ENCODE results near the gene PQBP1. TPM values are rescaled to one million over a fixed set of nuclear protein-coding genes. Genes with fewer than 3 reads are reported as not detected.
A peak's percentile ranks its signal among the peaks of the same experiment; 100 is the strongest.

Gene PQBP1
- total and polyA plus RNA-seq, 2 donors (not counting 1 experiment from before 2014, with no cell fraction given), result 89.9 to 128 TPM

DNA sequence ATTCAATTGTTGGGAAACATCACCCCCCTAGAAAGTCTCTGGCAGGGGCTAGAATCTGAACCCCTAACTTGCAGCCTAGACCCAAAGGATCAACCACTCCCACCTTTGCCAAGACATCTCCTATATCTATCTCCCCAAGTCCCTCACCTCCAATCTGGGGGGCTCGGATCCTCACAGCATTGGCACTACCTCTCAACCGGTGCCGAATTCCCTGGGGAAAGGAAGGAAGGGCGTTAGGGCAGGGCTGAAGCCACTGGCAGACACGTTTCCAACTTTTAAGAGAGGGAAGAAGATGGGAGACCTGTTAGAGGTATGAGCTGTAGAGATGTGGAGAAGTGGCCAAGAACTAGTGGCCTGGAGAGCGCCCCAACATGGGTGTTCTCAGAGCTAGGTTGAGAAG, 2.8 kb upstream of the PQBP1 start:
- no peaks in the 10 kb centered on the region for H3K27me3 Mint-ChIP-seq
- Histone ChIP-seq H3K79me2 (ENCODE audit: control insufficient read depth, insufficient read depth, low read length) (peaks cover 22% of the 10 kb centered on the region), H3K9ac (ENCODE audit: low read length) (no peak overlapping the region), H3K4me3 (ENCODE audit: control extremely low read depth in 1 of 5, extremely low read depth in 1 of 5, insufficient read depth in 1 of 5, low read depth in 2 of 5, low read length in 4 of 5) (no peak overlapping the region), H3K4me1 (ENCODE audit: control insufficient read depth in 2 of 2, insufficient read depth in 2 of 2, low read length in 2 of 2) (peaks cover 15 to 26% of the 10 kb centered on the region in 2 donors), H3K4me2 (replicated peaks; ENCODE audit: low read depth, low read length, poor library complexity, severe bottlenecking) (no peak overlapping the region), H4K20me1 (ENCODE audit: control insufficient read depth, insufficient read depth, low read length, poor library complexity, severe bottlenecking) (no peaks in the 10 kb centered on the region), H2AFZ (ENCODE audit: insufficient read depth, low read depth, low read length, poor library complexity, severe bottlenecking) (no peak overlapping the region), H3K27ac (ENCODE audit: low read length in 2 of 2) (no peak overlapping the region), H3K9me3 (ENCODE audit: control extremely low read depth in 1 of 3, control insufficient read depth in 2 of 3, insufficient read depth in 1 of 3, low read length in 2 of 3) (no peaks in the 10 kb centered on the region), H3K36me3 (replicated peaks in 1 of 2; ENCODE audit: control extremely low read depth in 1 of 2, control insufficient read depth in 1 of 2, extremely low read depth in 1 of 2, insufficient read depth in 2 of 2, low read length in 1 of 2) (no peaks in the 10 kb centered on the region), H3K27me3 (replicated peaks in 1 of 4; ENCODE audit: control extremely low read depth in 1 of 4, control insufficient read depth in 3 of 4, insufficient read depth in 4 of 4, low read length in 3 of 4) (no peaks in the 10 kb centered on the region)
- 100% methylated on average over 1 of the region's 6 CpGs for WGBS (ENCODE audit: insufficient coverage)
- H3K9me3 Mint-ChIP-seq (ENCODE audit: insufficient read depth), result no peaks in the 10 kb centered on the region
- ChIA-PET POLR2A (no interaction called here), CTCF (interaction anchor here (0.7 to 4.6 kb wide), 3 partner anchors 43 to 52 kb away, joined by 3 to 30 read pairs (median 4); no protein-coding TSS in a partner anchor)
- ATAC-seq (ENCODE audit: low read depth) (no peak), DNase-seq (no peak)
- peaks cover 34% of the 10 kb centered on the region for H3K4me1 Mint-ChIP-seq
- H3K27ac Mint-ChIP-seq, result peak overlapping the region; percentile 17
- intact Hi-C loops (cut with micrococcal nuclease), result loop anchor here (5.0 to 10.0 kb wide), 4 partner anchors 198 to 1060 kb away; partner anchors contain the start of genes SUV39H1 and ZNF81
- H3K4me3 Mint-ChIP-seq, result peak overlapping the region; percentile 54
- TF ChIP-seq, protein P1, sequence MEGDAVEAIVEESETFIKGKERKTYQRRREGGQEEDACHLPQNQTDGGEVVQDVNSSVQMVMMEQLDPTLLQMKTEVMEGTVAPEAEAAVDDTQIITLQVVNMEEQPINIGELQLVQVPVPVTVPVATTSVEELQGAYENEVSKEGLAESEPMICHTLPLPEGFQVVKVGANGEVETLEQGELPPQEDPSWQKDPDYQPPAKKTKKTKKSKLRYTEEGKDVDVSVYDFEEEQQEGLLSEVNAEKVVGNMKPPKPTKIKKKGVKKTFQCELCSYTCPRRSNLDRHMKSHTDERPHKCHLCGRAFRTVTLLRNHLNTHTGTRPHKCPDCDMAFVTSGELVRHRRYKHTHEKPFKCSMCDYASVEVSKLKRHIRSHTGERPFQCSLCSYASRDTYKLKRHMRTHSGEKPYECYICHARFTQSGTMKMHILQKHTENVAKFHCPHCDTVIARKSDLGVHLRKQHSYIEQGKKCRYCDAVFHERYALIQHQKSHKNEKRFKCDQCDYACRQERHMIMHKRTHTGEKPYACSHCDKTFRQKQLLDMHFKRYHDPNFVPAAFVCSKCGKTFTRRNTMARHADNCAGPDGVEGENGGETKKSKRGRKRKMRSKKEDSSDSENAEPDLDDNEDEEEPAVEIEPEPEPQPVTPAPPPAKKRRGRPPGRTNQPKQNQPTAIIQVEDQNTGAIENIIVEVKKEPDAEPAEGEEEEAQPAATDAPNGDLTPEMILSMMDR (IDR thresholded peaks at IDR 0.05), result no peak
- TF ChIP-seq EZH2 (IDR thresholded peaks at IDR 0.05; ENCODE audit: borderline replicate concordance, insufficient read depth, low read depth, low read length, poor library complexity, severe bottlenecking), result no peak

DNA sequence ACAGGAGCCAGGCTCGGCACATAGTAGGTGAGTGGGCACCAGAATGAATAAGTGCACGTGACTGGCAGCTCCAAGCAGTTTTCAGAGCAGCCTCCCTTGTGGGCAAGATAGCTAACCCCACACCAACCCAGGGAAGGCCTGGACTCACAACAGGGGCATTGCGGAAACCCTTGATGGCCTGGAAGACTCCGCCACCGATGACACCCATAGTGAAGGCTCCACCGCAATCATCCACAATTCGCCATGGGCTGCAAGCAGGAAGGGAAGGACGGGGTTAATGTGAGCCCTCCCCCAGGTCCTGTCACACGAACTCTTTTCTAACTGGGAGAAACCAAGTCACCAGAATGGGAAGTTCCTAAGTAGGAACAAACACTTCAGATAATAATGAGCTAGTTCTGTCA, 1.1 kb upstream of the PQBP1 start:
- ATAC-seq (ENCODE audit: low read depth), result no peak
- POLR2A ChIA-PET, result interaction anchor here (0.7 kb wide), 1 partner anchor 44 kb away, joined by 3 read pairs; no protein-coding TSS in a partner anchor
- Histone ChIP-seq H3K27ac (ENCODE audit: low read length in 2 of 2) (peak overlapping the region; percentile 93 to 94), H3K27me3 (replicated peaks in 1 of 4; ENCODE audit: control extremely low read depth in 1 of 4, control insufficient read depth in 3 of 4, insufficient read depth in 4 of 4, low read length in 3 of 4) (no peaks in the 10 kb centered on the region), H3K9me3 (ENCODE audit: control extremely low read depth in 1 of 3, control insufficient read depth in 2 of 3, insufficient read depth in 1 of 3, low read length in 2 of 3) (no peaks in the 10 kb centered on the region), H3K4me3 (ENCODE audit: control extremely low read depth in 1 of 5, extremely low read depth in 1 of 5, insufficient read depth in 1 of 5, low read depth in 2 of 5, low read length in 4 of 5) (peak overlapping the region; percentile 81 to 91 (median 86)), H4K20me1 (ENCODE audit: control insufficient read depth, insufficient read depth, low read length, poor library complexity, severe bottlenecking) (peaks cover 4% of the 10 kb centered on the region), H3K4me1 (ENCODE audit: control insufficient read depth in 2 of 2, insufficient read depth in 2 of 2, low read length in 2 of 2) (peaks cover 12 to 26% of the 10 kb centered on the region in 2 donors), H3K79me2 (ENCODE audit: control insufficient read depth, insufficient read depth, low read length) (peaks cover 31% of the 10 kb centered on the region), H2AFZ (ENCODE audit: insufficient read depth, low read depth, low read length, poor library complexity, severe bottlenecking) (no peak overlapping the region), H3K36me3 (replicated peaks in 1 of 2; ENCODE audit: control extremely low read depth in 1 of 2, control insufficient read depth in 1 of 2, extremely low read depth in 1 of 2, insufficient read depth in 2 of 2, low read length in 1 of 2) (peaks cover 2 to 8% of the 10 kb centered on the region in 2 experiments), H3K4me2 (replicated peaks; ENCODE audit: low read depth, low read length, poor library complexity, severe bottlenecking) (peak overlapping the region; percentile 80), H3K9ac (ENCODE audit: low read length) (peak overlapping the region; percentile 93)
- no peaks in the 10 kb centered on the region for H3K27me3 Mint-ChIP-seq
- TF ChIP-seq EZH2 (IDR thresholded peaks at IDR 0.05; ENCODE audit: borderline replicate concordance, insufficient read depth, low read depth, low read length, poor library complexity, severe bottlenecking), result no peak
- TF ChIP-seq, protein P1 (IDR thresholded peaks at IDR 0.05), result no peak
- no peak for DNase-seq
- H3K4me3 Mint-ChIP-seq, result peak overlapping the region; percentile 89
- H3K4me1 Mint-ChIP-seq, result peaks cover 26% of the 10 kb centered on the region
- WGBS (ENCODE audit: insufficient coverage), result no CpG with 5 or more reads among the region's 9 CpGs
- CTCF ChIA-PET, result interaction anchor here (0.7 kb wide), 1 partner anchor 145 kb away, joined by 3 read pairs; no protein-coding TSS in a partner anchor
- H3K27ac Mint-ChIP-seq, result peak overlapping the region; percentile 94
- intact Hi-C loops (cut with micrococcal nuclease), result loop anchor here (1.0 to 10.0 kb wide), 3 partner anchors 15 to 1062 kb away; partner anchors contain the start of genes SLC35A2 and ZNF81
- no peaks in the 10 kb centered on the region for H3K9me3 Mint-ChIP-seq (ENCODE audit: insufficient read depth)
